GM18520 (cell line): Measurements from ENCODE around the gene DDX10.

ENCODE experiments used
- ATAC-seq: cut with Tn5 transposase; IDR thresholded peaks from one replicate; pipeline ENCODE4 v1.9.1; 2021; ENCODE audit not compliant: unreplicated experiment

The DDX10 gene

GRCh38 chr11:108866781-108867180 lies 201.9 kb downstream of the DDX10 start:
- ATAC-seq: no peak

- ATAC-seq: no peak
Measured at GRCh38 chr11:108870373-108871020, 205.6 kb downstream of the DDX10 start.

DNA sequence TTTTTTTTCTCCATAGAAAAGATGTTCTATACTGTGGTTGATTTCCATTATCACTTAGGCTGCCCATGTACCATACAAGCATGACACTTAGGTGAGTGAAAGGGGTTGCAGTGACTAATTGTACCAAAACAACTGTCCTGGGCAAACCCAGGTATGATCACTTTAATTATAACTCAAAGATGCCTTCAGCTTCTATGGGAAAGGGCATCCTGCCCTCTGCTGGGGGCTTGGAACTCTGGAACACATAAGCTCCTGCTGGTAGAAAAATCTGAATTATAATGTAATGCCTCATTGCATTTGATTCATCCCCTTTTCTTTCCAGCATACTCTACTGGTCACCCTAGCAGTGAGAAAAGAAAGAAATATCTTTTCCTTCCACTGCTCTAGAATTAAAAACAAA lies 206.3 kb downstream of the DDX10 start:
- no peak for ATAC-seq

DNA sequence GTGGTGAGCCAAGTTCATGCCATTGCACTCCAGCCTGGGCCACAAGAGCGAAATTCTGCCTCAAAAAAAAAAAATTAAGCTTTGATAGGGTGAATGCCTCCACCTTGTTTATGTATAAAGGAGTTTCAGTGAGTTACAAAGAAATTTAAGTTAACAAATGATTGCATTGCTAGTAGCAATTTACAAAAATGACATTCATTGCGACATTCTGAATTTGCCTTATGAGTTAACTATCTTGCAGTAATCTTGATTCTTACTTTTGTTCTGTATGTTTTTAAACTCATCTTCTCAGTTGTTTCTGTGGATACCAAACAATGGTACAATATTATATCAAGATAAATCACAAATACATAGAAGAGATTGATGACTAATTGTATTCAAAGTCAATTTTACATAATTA lies 207.0 kb downstream of the DDX10 start:
- ATAC-seq: no peak

GRCh38 chr11:108872781-108873291 lies 208.0 kb downstream of the DDX10 start:
- ATAC-seq: no peak

GRCh38 chr11:108873310-108873709 lies 208.4 kb downstream of the DDX10 start:
- no peak for ATAC-seq

DNA sequence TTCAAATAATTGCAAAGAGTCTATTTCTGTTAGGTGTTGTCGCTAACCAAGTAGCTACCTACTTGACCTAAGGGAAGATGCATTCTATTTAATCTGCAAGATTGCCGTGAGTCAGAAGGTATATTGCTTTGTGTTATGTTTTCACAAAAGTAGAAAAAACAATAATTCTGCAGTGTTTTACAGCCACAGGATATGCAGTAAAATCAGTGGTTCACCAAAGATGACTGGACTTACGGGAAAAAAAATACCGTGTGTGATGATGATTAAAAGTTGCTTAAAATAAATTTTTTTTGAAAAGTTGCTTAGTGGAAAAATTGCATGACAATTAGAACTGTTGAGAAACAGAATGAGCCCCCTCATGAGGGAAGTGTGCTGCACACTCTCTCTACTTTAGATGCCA lies 209.1 kb downstream of the DDX10 start:
- ATAC-seq: no peak

GRCh38 chr11:108875134-108875533 lies 210.3 kb downstream of the DDX10 start:
- no peak for ATAC-seq

- no peak for ATAC-seq
Measured at GRCh38 chr11:108877178-108877577, 212.3 kb downstream of the DDX10 start.

- ATAC-seq: no peak
Measured at GRCh38 chr11:108880510-108880909, 215.6 kb downstream of the DDX10 start.

DNA sequence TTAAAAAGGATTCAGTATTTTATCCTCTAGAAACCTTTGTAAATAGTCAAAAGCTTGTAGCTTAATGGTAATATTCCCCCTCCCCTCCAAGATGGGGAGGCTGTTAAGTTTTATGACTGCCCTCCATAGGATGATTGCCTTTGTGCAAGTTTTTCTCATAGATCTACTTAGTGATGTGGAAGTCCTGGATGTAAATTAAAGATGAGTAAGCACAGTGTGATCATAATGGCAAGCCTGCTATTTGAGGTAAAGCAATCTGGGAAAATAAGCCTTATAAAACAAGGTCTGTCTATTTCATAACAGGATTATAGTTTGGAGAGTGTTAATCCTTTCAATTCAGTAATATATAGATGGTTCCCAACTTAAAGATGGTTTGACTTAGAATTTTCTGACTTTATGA lies 216.3 kb downstream of the DDX10 start:
- ATAC-seq: no peak

DNA sequence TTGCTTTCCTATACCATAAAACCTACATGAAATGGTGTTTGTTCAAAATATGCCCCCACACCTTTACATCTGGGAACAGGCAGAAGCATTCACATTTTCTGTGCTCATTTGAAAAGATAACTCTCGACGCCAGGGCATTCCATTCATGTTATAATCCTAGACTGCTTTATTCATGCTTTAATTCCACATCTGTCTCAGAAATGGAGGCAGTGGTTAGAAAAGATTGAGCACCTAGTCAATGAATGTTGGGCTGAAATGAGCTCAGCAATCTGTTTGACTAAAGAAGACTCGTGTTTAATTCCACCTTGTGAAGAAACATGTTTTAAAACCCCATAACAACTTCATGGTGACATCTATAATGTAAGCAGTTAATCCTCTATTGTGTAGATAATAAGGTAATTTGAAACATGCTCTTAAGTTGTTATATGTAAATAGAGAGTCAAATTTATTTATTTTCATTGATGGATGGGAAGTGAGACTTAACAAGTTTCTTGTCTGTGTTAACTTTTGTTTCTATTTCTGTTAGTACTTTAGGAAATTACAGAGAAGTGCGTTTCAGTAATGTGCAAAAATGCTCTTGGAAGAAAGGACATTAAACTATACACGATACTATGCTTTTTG lies 217.5 kb downstream of the DDX10 start:
- no peak for ATAC-seq

- ATAC-seq: no peak
Measured at GRCh38 chr11:108886005-108886659, 221.3 kb downstream of the DDX10 start.

DNA sequence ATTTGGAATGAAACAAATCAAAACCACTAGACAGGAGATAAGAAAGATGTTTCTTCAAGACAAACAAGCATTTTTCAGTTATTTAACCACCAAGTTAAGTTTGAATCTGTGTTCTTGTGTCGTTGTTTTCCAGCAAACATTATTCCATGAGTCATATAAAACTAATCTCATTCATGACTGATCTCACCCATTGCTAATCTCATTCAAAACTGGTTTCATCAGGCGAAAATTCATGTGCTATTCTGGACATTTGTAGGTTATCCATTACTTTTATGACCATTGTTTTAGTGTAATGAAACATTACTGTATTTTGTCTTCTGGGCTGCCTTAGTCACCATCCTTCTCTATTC lies 221.8 kb downstream of the DDX10 start:
- ATAC-seq: no peak

DNA sequence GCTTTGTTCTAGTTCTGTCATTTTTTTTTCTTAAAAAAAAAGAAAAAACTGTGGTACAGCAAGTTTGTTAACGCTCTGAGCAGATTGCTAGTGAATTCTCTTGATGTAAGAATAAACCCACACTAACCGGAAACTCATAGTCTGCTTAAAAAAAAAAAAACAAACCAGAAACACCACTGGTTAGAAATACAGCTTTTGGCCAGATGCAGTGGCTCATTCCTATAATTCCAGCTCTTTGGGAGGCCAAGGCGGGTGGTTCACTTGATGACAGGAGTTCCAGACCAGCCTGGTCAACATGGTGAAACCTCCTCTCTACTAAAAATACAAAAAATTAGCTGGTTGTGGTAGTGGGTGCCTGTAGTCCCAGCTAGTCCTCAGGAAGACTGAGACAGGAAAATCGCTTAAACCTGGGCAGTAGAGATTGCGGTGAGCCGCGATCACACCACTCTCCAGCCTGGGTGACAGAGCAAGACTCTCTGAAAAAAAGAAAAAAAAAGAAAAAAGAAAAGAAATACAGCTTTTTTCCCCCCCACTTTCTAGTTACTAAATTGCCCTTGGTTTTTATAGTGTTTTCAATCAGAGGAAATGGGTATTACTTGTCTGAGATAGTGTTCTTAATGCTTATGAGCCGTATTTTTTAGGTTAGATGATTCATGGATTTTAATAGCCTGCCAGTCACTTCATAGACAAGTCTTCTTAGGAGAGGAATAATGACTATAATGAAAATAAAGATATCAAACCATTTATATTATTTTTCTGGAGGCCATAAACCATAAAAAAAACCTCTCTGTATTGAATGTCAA lies 222.8 kb downstream of the DDX10 start:
- ATAC-seq: no peak

DNA sequence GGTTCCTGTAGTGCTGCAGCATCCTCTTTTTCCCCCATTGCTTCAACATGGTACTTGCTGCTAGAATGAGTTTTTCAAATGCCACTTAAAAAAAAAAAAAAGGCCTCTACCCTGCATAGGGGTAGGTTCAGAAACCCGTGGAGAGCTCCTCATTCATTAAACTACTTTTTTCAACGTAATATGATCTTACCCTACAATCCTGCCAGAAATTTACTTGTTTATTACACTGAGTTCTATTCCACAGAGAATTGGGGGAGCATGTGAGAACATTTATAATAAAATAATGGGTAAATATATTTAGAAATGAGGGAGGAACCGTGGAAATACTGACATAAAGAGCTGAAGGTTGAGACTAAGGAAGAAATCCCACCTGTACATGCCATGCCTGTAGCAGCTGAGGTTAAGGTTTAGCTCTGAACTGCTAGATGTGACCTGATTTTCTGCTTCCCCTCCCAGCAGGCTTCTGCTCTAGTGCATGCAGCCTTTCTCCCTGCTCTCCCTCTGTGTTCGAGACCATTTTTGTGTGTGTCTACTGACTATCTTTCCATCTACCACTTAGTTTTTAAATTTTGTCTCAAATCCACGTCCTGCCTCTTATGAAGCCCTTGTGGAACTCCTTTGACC lies 225.7 kb downstream of the DDX10 start:
- no peak for ATAC-seq

- no peak for ATAC-seq
Measured at GRCh38 chr11:108891143-108891542, 226.3 kb downstream of the DDX10 start.

DNA sequence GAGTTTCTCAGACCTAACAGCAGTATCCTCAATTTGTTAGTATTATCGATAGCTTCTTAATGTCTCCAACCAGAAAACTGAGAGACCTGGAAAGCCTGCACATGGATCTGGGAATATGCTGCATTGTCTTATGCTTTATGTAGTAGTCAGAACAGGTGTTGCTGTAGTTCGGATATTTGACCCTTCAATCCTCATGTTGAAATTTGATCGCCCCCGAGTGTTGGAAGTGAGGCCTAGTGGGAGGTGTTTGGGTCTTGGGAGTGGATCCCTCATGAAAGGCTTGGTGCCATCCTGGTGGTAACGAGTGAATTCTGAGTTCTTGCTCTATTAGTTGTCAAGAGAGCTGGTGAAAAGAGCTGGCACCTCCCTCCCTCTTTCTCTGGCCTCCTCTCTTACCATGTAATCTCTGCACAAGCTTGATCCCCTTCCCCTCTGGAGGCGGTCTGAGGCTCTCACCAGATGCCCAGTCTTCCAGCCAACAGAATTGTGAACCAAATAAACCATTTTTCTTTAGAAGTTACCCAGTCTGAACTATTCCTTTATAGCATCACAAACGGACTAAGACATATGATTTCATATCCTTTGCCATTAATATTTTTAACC lies 227.1 kb downstream of the DDX10 start:
- ATAC-seq: no peak

DNA sequence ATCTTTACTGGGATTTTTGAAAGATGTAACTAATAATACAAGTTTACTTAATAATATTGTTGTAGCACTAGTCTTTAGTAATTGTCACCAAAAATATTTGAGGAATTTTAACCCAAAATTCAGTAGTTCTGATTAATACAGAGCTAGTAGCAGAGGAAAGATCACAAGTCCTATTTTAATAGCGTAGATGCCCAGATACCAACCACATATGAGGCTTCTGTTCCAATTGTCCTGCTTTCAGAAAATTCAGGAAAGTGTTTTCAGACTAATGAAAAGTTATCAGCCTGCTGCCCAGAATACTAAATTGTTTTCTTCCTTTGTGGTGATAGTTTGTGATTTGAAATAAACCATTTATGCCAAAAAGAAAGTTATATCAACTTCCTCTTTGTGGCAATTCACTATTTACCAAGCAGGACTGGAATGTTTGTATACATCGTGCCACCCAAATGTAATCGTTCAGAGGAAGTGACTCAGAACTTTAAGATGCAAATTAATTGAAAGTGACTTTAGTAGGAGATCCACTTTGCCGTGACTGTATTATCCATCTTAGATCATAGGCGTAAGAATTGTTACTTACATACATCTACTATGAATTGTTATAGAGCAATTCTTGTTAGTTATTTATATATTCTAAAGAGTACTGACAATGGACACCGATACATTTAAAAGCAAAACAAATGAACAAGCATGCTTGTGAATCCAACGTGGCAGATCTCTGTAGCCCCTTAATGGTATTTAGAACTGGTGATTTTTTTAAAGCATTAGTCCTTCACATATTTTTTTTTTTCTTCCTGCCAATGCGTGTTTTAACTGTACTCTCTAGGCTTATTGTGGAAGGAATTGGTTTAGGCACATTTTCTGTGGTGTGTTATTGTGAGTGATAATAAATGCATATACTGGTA lies 231.0 kb downstream of the DDX10 start:
- ATAC-seq: peak; percentile 48

DNA sequence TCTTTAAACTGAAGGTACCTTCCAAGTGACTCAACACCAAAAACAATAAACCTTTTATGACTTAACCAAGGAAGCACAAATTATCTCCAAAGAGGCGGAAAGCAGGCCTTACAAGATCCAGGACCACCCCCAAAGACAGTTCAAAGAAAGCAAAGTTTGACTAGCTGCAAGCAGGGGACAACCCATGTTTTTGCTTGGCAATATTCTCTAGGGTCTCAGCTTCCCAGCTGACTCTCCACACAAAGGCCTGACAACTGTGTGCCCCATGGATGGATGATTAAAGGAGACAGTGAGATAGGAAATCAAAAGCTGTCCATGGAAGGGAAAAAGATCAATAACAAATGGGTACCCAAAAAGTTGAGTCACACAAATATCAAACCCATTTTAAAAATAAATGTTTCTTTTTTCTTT lies 232.2 kb downstream of the DDX10 start:
- ATAC-seq: no peak
